ENCODE measurements around the gene KIF3A. TPM values are rescaled to one million over a fixed set of nuclear protein-coding genes. Genes with fewer than 3 reads are reported as not detected.
"Not testable (repeated sequence)": the region's sequence is repeated elsewhere in the genome, so short reads cannot be mapped to it uniquely, and the experiment has no call there.

Gene KIF3A
- total RNA-seq, 1 experiment from 2014 or later: 12.1 TPM

- not testable (repeated sequence) for H3K4me3 ChIP-seq; H3K27ac ChIP-seq; H3K4me1 ChIP-seq (replicated peaks); DNase-seq (ENCODE audit: low read depth in 1 of 2, low spot score in 2 of 2); H3K9me3 ChIP-seq (replicated peaks); H3K27me3 ChIP-seq (replicated peaks); H3K36me3 ChIP-seq
Measured at GRCh38 chr5:132691755-132692631, 45.4 kb downstream of the KIF3A start.

GRCh38 chr5:132690156-132690555 is 47.2 kb downstream of the KIF3A start:
- no peak for DNase-seq (ENCODE audit: low read depth in 1 of 2, low spot score in 2 of 2)
- no peaks in the 10 kb centered on the region for H3K4me1 ChIP-seq (replicated peaks)
- H3K27me3 ChIP-seq (replicated peaks): no peaks in the 10 kb centered on the region
- no peaks in the 10 kb centered on the region for H3K9me3 ChIP-seq (replicated peaks)
- H3K4me3 ChIP-seq: no peak overlapping the region
- H3K27ac ChIP-seq: no peak overlapping the region
- 0 out of 2 replicates have a peak, but pooled peaks cover 3% of the 10 kb centered on the region for H3K36me3 ChIP-seq

GRCh38 chr5:132689513-132689912 is 47.8 kb downstream of the KIF3A start:
- no peak overlapping the region for H3K27ac ChIP-seq
- DNase-seq (ENCODE audit: low read depth in 1 of 2, low spot score in 2 of 2): no peak
- no peaks in the 10 kb centered on the region for H3K27me3 ChIP-seq (replicated peaks)
- H3K4me1 ChIP-seq (replicated peaks): no peaks in the 10 kb centered on the region
- 0 out of 2 replicates have a peak, but pooled peaks cover 3% of the 10 kb centered on the region for H3K36me3 ChIP-seq
- no peaks in the 10 kb centered on the region for H3K9me3 ChIP-seq (replicated peaks)
- no peak overlapping the region for H3K4me3 ChIP-seq

GRCh38 chr5:132688536-132689339 is 48.6 kb downstream of the KIF3A start:
- no peaks in the 10 kb centered on the region for H3K9me3 ChIP-seq (replicated peaks)
- no peaks in the 10 kb centered on the region for H3K4me1 ChIP-seq (replicated peaks)
- 0 out of 2 replicates have a peak, but pooled peaks cover 3% of the 10 kb centered on the region for H3K36me3 ChIP-seq
- no peak for DNase-seq (ENCODE audit: low read depth in 1 of 2, low spot score in 2 of 2)
- H3K27ac ChIP-seq: no peak overlapping the region
- no peak overlapping the region for H3K4me3 ChIP-seq
- no peaks in the 10 kb centered on the region for H3K27me3 ChIP-seq (replicated peaks)

GRCh38 chr5:132687995-132688394 is 49.4 kb downstream of the KIF3A start:
- no peak overlapping the region for H3K4me3 ChIP-seq

GRCh38 chr5:132686193-132686592 is 51.2 kb downstream of the KIF3A start:
- Histone ChIP-seq H3K4me1 (replicated peaks) (no peaks in the 10 kb centered on the region), H3K9me3 (replicated peaks) (no peaks in the 10 kb centered on the region), H3K4me3 (no peak overlapping the region), H3K27me3 (replicated peaks) (no peaks in the 10 kb centered on the region), H3K36me3 (0 out of 2 replicates have a peak, but pooled peaks cover 3% of the 10 kb centered on the region), H3K27ac (no peak overlapping the region)
- DNase-seq (ENCODE audit: low read depth in 1 of 2, low spot score in 2 of 2): no peak

More at GRCh38 chr5:132687995-132688394, 49.4 kb downstream of the KIF3A start:
- H3K27ac ChIP-seq: no peak overlapping the region
- H3K4me1 ChIP-seq (replicated peaks): no peaks in the 10 kb centered on the region
- 0 out of 2 replicates have a peak, but pooled peaks cover 3% of the 10 kb centered on the region for H3K36me3 ChIP-seq
- no peaks in the 10 kb centered on the region for H3K27me3 ChIP-seq (replicated peaks)
- H3K9me3 ChIP-seq (replicated peaks): no peaks in the 10 kb centered on the region
- DNase-seq (ENCODE audit: low read depth in 1 of 2, low spot score in 2 of 2): no peak

GRCh38 chr5:132684922-132685720 is 52.2 kb downstream of the KIF3A start:
- H3K4me1 ChIP-seq (replicated peaks): peaks cover 3% of the 10 kb centered on the region

GRCh38 chr5:132684491-132684890 is 52.9 kb downstream of the KIF3A start:
- no peak overlapping the region for H3K4me3 ChIP-seq
- DNase-seq (ENCODE audit: low read depth in 1 of 2, low spot score in 2 of 2): no peak
- H3K27ac ChIP-seq: no peak overlapping the region
- H3K27me3 ChIP-seq (replicated peaks): no peaks in the 10 kb centered on the region
- no peaks in the 10 kb centered on the region for H3K36me3 ChIP-seq
- peaks cover 10% of the 10 kb centered on the region for H3K4me1 ChIP-seq (replicated peaks)
- no peaks in the 10 kb centered on the region for H3K9me3 ChIP-seq (replicated peaks)

More at GRCh38 chr5:132684922-132685720, 52.2 kb downstream of the KIF3A start:
- H3K4me3 ChIP-seq: no peak overlapping the region
- H3K9me3 ChIP-seq (replicated peaks): no peaks in the 10 kb centered on the region
- no peak overlapping the region for H3K27ac ChIP-seq
- H3K27me3 ChIP-seq (replicated peaks): no peaks in the 10 kb centered on the region
- DNase-seq (ENCODE audit: low read depth in 1 of 2, low spot score in 2 of 2): no peak
- no peaks in the 10 kb centered on the region for H3K36me3 ChIP-seq

GRCh38 chr5:132681983-132682382 is 55.4 kb downstream of the KIF3A start:
- Histone ChIP-seq H3K27me3 (replicated peaks) (no peaks in the 10 kb centered on the region), H3K4me1 (replicated peaks) (peaks cover 23% of the 10 kb centered on the region), H3K9me3 (replicated peaks) (no peaks in the 10 kb centered on the region), H3K4me3 (no peak overlapping the region), H3K27ac (no peak overlapping the region), H3K36me3 (no peaks in the 10 kb centered on the region)
- DNase-seq (ENCODE audit: low read depth in 1 of 2, low spot score in 2 of 2): no peak

GRCh38 chr5:132681476-132681831 is 55.9 kb downstream of the KIF3A start:
- no peak for DNase-seq (ENCODE audit: low read depth in 1 of 2, low spot score in 2 of 2)
- Histone ChIP-seq H3K9me3 (replicated peaks) (no peaks in the 10 kb centered on the region), H3K4me1 (replicated peaks) (peaks cover 28% of the 10 kb centered on the region), H3K27ac (no peak overlapping the region), H3K4me3 (no peak overlapping the region), H3K27me3 (replicated peaks) (no peaks in the 10 kb centered on the region), H3K36me3 (no peaks in the 10 kb centered on the region)

GRCh38 chr5:132680780-132681475 is 56.4 kb downstream of the KIF3A start:
- Histone ChIP-seq H3K9me3 (replicated peaks) (no peaks in the 10 kb centered on the region), H3K27ac (no peak overlapping the region), H3K27me3 (replicated peaks) (no peaks in the 10 kb centered on the region), H3K36me3 (no peaks in the 10 kb centered on the region), H3K4me3 (no peak overlapping the region), H3K4me1 (replicated peaks) (peaks cover 30% of the 10 kb centered on the region)
- DNase-seq (ENCODE audit: low read depth in 1 of 2, low spot score in 2 of 2): no peak

GRCh38 chr5:132679717-132680380 is 57.5 kb downstream of the KIF3A start:
- Histone ChIP-seq H3K4me3 (no peak overlapping the region), H3K4me1 (replicated peaks) (peaks cover 39% of the 10 kb centered on the region), H3K27ac (peak overlapping the region; percentile 6; the same call in 1 of the 2 replicates), H3K9me3 (replicated peaks) (no peaks in the 10 kb centered on the region), H3K36me3 (no peaks in the 10 kb centered on the region), H3K27me3 (replicated peaks) (no peaks in the 10 kb centered on the region)
- peak in 1 of 2 experiments; percentile 77 for DNase-seq (ENCODE audit: low read depth in 1 of 2, low spot score in 2 of 2)

Data from SJSA1 (cell line).